Islet precursor cell (in vitro differentiated cells): ENCODE data around the gene NRXN3.

ENCODE experiments used
- DNase-seq: peaks from one replicate; pipeline ENCODE4 v3.0.0-alpha.2; 2018

NRXN3 gene

DNA sequence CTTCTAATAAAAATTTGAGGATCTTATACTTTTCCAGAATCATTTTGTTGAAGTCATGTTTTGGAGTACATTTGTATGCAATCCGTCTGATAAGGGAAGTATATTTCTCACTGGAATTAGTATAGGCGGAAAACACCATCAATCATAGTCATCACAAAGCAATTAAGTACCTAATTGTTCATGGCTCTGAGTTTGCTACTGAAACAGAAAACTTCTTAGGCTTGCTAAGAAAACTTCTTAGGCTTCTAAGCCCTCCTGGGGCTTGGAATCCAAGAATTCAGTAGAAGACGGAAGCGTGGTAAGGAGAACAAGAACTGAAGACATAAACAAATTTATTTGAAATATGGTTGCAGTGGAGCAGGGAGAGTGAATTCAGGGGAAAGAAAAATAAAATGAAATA lies 1404.9 kb downstream of the NRXN3 start:
- DNase-seq = no peak

DNA sequence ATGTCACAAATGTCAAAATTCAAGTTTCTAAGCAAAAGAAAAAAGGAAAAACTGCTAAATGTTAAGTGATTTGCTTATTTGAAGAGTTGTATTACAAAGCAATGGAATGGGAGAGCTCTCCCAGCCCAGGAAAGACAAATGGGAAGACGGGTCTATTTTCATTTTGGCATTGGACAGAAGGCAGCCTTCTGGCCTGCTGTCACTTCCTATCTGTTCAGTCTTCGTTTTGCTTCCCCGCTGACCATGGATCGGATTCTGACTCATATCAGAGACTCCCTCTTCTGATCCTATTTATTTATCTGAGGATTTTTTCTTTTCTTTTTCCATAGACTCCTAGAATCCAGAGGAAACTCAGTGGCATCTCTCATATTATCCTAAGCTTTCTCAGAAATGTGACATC lies 1406.3 kb downstream of the NRXN3 start:
- DNase-seq = no peak

DNA sequence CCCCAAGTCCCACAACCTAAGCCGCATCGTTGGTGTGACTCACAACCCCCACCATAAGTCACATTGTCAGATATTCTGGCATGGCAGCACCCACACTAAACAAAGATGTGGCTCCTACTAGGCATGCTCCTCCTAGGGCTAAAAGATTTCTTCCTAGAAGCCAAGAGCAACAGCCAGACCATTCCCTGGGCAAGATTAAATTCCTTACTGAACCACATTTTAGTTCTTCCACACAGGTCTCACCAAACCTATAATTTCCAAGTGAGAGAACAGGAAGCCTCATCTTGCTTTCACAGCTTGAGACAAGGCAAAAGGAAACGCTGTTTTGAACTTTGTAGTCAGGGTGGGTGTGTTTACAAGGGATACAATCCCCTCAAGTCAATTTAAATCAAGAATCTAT lies 1408.3 kb downstream of the NRXN3 start:
- DNase-seq = peak; percentile 57

DNA sequence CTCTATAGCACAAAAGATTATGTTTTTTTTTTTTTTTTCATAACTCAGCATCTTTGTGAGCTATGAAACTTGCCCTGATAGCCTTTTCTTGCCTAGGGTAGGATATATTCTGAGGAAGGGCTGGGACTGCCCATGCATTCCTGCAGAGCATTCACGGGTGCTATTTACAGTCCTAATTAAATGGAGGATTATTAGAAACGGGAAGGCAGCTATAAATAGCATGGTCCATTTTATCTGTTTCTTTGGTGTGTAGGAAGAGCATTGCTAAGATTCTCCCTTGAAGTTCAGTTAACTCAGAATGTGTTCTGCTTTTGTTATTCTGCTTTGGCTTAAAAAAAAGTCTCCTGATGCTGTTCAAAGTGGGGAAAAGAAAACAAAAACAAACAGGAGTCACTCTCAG lies 1410.2 kb downstream of the NRXN3 start:
- no peak for DNase-seq

DNA sequence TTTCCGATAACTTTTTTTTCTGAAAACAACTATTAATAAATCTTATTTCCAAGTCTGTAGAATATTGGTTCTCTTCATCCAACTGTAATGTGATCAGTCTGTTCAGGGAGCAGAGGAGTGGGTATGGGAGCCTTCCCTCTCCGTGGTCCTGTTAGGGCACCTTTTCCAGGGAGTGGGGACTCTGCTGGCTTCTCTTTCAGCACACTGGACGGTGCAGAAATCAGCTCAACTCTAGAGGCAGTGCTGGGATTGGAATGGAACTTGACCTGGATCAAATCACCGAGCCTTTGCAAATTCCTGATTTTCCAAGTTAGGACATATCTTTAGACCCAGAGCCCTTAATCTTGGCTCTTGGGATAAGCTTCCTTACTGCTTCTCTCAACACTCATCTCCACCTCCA lies 1410.7 kb downstream of the NRXN3 start:
- peak; percentile 61 for DNase-seq

DNA sequence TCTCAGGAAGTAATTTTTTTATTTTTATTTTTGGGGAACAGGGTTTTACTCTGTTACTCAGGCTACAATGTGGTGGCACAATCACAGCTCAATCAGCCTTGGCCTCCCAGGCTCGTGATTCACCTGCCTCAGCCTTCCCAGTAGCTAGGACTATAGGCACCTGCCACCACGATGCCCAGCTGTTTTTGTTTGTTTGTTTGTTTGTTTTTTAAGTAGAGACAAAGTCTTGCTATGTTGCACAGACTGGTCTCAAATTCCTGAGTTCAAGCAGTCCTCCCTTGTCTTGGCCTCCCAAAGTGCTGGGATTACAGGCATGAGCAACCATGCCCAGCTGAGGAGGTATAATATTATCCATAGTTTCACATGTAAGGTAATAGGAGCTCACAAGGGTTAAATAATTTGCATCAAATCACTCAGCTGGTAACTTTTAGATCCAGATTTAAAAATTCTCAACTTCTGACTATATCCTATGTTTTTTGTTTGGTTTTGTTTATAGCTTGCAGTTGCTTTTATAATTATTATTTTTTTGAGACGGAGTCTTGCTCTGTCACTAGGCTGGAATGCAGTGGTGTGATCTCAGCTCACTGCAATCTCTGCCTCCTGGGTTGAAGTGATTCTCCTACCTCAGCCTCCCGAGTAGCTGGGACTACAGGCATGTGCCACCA lies 1411.9 kb downstream of the NRXN3 start:
- DNase-seq = peak; percentile 53

DNA sequence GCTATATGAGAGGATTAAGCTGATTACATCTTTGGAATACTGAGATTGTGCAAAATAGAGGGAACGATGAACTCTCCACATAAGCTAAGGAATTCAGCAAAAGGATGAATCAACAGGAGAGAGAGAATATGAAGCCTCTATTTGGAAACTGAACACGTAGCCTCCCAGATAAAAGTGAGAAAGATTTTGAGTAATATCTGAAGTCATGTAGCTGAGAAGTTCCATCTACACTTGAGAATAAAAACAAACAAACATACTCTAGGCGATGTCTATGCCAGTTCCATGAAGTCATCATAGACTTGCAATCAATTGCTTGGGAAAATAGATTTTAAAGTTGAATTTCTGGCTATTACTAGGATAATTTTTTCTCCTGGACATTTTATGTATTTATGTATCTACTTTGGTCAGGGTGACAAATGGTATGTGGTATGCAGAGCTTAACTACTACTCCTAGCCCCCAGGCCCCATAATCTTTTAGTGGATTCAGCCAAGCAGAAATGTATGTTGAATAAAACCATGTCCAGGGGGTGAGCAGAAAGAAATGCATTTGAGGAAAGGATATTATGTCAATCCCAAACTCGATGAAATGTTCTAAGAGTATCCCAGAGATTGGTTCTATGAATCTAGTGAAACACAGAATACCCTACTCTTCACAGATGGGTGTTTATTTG lies 1413.7 kb downstream of the NRXN3 start:
- no peak for DNase-seq

DNA sequence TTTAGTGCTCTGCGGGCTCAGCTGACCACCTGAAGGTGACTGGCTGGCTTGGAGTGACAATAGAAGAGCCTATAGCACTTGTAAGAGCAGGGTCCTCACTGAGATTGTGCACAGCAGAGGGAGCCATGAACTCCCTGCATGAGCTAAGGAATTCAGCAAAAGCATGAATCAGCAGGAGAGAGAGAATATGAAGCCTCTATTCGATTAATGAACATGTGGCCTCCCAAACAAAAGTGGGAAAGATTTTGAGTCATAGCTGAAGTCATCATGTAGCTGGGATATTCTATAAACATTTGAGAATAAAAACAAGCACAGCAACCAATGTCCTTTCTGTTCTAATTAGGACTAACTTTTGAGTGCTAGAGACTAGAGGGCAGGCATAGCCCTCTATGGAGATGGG lies 1414.5 kb downstream of the NRXN3 start:
- DNase-seq = no peak

DNA sequence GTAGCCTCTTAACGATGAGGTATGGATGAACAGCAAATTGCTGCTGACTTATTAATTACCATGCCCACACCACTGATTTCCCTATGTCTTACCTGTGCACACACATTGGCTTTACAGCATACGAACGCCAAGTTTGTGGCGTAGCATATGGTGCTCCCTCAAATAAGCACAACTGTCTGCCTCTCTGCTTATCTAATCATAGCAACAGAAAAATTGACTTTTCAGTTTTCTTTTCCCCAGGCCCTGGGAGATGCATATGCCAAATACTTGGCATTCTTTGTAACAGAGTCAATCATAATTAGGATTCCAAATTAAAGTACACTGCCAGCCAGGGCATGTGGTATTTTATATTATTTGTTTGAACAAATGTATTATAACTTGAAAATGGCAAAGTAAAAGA lies 1415.7 kb downstream of the NRXN3 start:
- no peak for DNase-seq

DNA sequence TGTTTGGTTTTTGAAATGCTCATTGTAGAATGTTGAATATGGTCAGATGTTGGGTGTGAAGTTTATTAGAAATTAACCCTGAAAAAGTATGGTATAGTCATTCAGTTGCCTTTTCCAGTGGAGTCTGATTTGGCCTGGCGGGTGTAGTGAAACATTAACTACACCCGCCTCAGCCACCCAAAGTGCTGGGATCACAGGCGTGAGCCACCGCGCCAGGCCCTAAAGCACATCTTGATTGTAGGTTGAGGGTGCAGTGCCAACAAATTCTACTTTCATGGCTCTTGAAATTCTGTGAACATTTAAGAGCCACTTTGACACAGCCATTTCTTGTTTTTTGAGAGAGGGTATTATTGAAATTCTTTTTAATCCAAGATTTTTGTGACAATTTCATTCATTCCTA lies 1416.2 kb downstream of the NRXN3 start:
- DNase-seq = no peak

DNA sequence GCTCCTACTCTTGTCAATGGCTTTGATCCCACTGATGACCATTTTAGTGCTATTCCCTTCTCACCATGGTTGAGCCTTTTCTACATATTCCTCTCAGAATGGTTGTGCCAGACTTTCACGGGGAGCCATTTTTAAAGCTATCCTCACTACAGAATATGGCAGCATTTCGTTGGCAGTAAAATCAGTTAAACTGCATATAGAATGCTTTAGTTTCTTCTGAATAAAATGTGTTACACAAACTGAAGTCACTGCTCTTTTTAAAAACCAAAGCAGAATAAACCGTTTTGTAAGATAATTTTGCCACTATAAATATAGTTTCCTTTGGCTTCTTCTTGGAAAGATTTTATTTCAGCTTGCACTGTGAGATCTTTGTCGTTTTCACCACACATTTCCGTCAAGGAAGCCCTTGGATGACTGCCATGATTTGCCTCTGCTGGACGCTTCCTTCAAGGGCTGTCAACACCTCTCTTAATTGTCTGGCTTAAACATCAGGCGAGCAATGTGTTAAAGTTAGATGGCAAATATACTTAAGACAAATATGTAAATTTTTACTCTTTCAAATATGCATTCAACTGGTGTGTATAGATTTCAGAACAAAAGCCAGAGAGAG lies 1416.9 kb downstream of the NRXN3 start:
- DNase-seq = no peak

DNA sequence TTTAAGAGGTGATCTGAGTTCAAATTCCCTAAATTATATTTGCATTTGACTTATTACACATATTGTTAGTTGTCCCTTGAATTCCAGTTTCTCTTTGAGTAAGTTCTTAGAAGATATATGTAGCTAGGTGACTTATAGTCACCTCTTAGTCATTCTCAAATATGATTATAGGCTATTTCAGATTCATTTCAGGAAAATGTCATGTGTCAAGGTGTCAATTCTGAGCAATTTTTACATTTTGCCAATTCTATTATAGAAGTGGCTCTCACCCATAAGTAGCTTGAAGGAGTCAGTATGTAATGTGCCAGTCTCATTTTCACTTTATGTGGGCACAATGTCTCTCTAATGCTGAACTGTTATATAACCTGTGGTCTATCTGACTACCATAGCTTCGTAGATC lies 1417.7 kb downstream of the NRXN3 start:
- no peak for DNase-seq

DNA sequence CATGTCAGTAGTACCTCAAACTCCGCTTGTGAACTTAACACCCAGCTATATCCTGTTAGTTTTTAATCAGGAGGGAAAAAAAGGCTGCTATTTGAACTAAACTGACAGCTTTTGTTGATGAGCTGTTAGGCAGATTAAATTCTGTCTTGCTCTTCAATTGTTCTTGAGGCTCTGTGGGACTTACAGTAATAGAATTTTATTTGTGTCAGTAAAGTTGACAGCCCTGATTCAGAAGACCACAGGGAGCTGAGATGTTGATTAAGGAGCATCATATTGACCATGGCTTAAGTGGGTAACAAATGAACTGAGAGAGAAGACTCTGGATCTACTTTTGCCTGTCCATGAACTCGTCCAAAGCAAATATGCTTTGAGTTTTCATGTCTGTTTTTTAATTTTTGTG lies 1418.2 kb downstream of the NRXN3 start:
- DNase-seq = no peak

DNA sequence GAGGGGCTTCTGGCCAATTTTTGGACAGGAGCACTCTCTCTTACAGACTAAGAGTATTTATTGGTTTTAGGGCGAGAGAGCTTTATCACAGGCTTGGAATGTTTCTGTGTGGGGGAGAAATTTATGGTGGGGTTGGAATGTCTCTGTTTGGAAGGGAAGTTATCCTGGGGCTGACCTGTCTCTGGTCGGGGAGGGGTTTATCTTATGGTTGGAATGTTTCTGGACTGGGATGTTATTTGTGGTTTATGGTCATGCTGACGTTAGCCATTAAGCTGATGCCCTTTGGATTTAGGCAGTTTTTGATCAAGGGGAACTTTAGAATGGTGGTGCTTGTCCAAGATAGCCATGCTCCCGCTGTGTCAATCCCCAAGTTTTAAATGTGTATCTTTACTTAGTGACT lies 1426.4 kb downstream of the NRXN3 start:
- DNase-seq = peak; percentile 80

DNA sequence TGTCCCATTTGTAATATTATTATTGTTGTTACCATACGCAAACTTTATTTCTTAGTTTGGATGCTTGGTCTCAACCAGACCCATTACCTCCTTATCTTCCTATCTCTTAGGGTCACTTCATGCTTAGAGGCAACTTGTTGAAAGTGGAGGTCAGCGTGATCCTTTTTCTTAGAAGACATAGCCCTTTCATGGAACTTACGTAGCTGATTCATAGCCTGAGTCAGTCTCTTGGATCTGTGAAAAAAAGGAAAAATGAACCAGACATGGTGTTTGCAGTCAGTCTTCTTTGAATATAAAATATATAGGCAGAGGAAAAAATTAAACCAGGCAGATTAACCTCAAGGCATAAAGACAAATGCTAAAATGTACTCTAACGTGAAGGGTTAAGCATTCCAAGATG lies 1427.4 kb downstream of the NRXN3 start:
- DNase-seq = no peak

DNA sequence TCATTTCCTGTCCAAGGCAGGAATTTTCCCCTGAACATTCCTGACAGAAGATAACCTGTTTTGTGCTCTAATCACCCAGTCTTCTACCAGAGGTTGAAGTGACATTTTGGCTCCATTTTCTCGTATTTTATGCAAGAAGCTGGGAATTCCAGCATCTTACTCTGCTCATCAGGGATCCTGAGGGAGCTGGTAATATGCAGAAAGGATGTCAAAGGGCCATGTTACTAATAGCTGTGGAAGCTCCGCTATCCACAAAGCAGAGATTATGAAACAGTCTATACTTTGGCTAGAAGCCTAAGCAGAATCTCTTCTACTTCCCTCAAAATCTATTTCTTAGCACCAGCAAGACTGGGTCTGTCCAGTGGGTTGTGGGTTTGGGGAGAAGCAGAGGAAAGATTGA lies 1428.2 kb downstream of the NRXN3 start:
- no peak for DNase-seq

DNA sequence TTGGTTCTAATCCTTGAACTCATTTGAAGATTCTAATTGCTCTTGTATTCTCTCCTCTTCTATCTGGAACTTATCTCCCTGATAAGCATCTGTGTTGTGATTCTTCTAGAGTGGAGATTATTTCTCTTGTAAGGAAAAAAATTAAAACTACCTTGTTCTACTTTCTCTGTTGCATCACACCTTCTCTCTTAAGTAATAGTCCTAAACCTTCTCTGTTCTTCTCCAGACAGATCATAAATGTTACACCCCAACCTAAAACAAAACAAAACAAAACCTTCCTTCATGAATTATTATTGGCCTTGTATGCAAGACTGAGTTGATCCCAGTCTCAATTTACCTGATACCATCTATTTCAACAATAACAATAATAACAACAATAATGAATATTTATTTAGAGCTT lies 1429.1 kb downstream of the NRXN3 start:
- no peak for DNase-seq

DNA sequence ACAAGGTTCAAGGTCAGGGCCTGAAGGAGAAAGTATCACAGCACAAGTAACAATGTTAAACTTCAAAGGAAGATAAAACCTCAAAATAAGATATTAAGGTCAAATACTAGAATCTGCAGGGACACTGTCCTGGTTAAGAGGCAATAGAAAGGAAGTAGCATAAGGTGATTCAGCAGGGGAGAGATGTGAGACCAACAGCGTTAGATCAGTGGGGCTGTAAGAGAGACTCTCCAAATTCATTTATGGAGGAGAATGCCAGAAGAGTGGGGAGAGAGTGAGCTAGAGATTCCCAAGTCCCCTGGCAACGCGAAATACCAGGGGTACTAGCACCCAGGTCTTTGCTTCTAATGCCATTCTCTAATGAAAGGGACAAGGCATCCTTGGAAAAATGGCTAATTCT lies 1430.2 kb downstream of the NRXN3 start:
- DNase-seq = no peak

DNA sequence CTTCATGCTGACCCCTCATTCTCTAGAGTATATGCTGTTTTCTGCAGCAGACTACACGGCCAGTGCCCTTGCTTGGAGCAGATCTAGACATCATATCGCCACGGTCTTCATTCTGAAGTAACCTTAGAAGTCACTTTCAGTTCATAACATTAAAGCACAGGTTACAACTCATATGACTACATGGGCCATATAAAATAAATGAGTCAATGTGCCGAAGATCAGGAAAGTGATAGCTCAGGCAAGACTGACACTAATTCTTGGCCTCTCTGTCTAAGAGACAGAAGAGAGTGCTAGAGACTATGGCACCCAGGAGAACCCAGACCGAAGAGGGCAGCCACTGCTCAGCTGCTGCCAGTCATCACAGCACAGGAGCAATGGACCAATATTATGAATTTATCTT lies 1431.4 kb downstream of the NRXN3 start:
- no peak for DNase-seq

DNA sequence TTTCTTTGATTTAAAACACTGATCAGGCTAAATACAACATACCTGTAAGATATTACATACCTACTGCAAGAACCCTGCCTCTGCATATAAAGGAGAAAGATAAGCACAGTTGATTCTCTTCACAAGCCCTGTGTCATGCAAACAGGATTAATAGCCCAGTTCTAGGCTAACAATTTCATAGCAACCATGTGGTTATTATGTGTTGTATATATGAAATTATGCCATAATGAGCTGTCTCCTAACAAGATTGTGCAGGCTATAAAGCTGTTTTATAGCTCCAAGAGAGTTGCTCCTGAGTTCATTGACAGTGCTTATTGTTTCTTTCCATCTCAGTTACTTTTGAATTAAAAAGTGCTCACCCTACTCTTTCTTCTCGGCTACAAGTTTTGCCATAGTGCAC lies 1431.9 kb downstream of the NRXN3 start:
- no peak for DNase-seq

DNA sequence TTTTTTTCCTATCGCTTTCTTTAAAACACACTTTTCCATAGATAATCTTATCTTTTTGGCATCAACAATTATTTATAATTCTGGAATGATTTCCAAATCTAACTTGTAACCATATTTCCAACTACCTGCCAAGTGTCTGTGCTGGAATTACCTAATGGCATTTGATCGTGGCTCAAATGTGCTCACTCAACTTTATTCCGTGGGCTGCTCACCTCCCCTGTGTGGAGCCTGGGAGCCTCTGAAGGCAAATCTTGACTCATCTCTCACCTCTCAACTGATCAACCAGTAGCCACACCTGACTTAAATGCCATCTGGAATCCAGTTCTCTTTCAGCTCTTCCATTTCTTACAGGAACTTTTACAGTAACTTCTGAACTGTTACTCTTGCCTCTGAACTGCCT lies 1432.6 kb downstream of the NRXN3 start:
- DNase-seq = no peak

DNA sequence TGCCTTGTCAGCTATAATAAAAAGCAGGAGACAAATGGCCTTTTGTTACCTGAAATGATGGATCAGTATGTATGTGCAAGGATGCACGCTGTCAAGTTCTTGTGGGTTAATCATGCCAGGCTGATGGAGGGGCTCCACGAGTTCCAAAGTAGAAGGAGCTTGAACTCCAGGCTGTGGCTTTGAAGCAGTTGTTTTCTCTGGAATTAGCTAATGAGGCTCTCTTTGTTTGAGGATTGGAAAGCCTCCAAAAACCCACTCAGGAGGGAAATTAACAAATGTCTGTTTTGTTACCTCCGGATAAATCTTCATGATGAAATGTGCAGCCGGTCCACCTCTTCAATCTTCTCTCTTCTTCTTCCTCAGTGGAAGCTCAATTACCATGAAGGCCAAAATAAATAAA lies 1435.7 kb downstream of the NRXN3 start:
- no peak for DNase-seq

DNA sequence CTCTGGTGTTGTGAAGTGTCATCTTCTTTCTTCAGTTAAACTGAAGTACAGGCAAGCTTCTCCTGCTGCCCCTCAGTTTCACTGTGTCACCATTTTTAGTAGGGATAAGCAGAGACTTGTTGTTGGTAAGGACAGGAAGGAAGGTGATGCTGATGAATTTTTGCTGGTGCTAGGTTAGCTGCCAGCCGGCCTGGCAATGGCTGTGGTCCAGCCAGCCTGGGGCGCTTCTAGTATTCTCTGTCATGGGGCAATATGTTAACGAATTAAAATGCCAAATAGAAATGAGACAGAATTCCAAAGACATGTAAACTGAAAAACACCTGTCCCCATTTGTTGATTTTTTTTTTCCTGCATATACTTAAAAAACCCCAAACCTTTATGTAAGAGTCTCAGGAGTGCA lies 1438.3 kb downstream of the NRXN3 start:
- no peak for DNase-seq

DNA sequence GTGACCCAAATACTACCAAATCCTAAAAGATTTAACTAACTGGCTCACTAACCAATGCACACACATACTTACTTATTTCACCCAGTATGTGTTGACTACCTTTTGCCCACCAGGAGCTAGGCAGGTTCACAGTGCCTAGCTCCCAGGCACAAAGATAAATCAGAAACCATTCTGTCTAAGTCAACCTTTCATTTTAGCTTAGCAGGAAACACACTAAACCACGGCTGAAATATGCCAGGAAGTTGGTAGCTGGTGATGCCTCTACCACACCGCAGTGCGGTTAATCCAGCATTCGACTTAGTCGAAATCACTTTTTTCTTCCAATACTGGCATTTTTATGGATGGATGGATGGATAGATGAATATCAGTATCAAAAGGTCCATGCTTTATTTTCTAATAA lies 1443.5 kb downstream of the NRXN3 start:
- no peak for DNase-seq

DNA sequence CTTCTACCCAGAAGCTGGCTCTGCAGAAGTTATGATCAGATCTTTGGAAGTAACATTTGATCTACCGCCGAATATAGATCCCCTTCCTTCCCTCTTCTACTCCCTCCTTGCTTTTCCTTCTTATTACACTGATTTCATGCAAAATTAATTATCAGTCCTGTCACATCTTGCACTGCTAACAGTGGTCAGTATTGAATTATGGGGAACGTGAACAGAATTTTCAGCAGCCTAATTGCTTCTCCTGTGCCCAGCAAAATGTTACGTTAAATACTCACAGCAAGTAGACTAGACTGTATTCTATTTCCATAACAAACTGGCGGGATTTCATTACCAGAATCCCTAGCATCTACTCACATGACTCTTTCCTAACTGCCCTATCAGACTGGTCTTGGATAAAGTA lies 1444.3 kb downstream of the NRXN3 start:
- DNase-seq = no peak
